Neural cell (in vitro differentiated cells): Measurements from ENCODE around the gene TOX2.

Experiments
- CTCF ChIP-seq: fragments of 450-650 bp; IDR thresholded peaks from 2 replicates; pipeline ENCODE4 v1.5.1; 2014; ENCODE audit warnings: antibody characterized with exemption, mild to moderate bottlenecking, moderate library complexity; ENCODE audit not compliant: poor library complexity, severe bottlenecking
- EP300 ChIP-seq: fragments of 450-650 bp; conservative IDR thresholded peaks from 2 replicates; pipeline ENCODE4 v1.6.1; 2014; ENCODE audit warnings: antibody characterized with exemption, mild to moderate bottlenecking, moderate library complexity; ENCODE audit not compliant: poor library complexity, severe bottlenecking
- EZH2 ChIP-seq: fragments of 200-600, 300-800 bp; shearing (Covaris generic), sonication (generic); IDR thresholded peaks from 2 replicates; pipeline ENCODE4 v1.6.1; 2014; ENCODE audit warnings: antibody characterized with exemption, low read length, borderline replicate concordance, mild to moderate bottlenecking; ENCODE audit not compliant: insufficient read depth, poor library complexity, severe bottlenecking
- POLR2AphosphoS5 ChIP-seq: IDR thresholded peaks from 2 replicates; pipeline ENCODE4 v1.6.1; 2012
- TAF1 ChIP-seq: IDR thresholded peaks from 2 replicates; pipeline ENCODE4 v1.6.1; 2012; ENCODE audit warnings: low read depth

DNA sequence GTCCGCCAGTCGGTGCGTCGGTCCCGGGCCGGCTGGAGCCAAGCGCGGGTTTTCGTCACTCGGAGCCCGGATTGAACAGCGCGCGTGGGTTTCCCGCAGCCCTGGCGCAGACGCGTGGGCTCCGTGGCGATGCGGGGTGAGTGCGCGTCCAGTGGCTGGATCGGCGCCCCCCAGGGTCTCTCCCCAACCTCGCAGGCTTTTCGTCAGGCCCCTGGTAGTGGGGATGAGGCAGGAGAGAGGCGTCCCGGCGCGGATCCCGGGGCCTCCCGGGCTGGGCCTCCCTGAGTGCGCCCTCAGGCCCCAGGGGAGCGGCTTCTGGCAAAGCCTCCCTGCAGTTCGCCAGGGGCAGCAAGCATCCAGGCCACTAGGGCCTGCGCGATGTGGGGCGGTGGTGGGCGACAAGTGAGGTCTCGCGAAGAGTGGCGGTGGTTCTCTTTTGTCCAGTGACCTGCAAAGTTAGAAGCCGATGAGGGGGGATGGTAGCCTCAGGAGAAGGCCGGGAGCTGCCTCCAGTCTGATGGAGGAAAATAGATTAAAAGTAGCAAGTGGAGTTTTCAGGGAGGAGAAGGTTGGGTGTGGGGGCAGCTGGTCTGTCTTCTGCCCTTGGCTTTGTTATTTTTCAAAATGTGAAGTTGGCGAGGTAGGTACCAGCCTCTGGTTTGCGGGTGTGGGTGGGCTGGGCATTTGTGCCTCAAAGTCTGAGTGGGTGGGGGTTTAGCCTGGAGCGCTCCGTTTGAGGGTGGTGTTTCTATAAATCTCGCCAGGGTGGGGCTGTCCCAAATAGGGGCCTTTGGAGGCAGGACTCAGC, 1.6 kb downstream of the TOX2 start:
- TF ChIP-seq CTCF (no peak), TAF1 (no peak), EZH2 (no peak), POLR2AphosphoS5 (no peak), EP300 (no peak)
